ENCODE data around the gene MTERF2. TPM values are rescaled to one million over a fixed set of nuclear protein-coding genes. Genes with fewer than 3 reads are reported as not detected.

Gene MTERF2
- total and polyA plus RNA-seq, 4 donors, result 6.4 to 18.9 (median 13.7) TPM

- Histone ChIP-seq H3K4me1 (ENCODE audit: control insufficient read depth in 4 of 4, insufficient read depth in 4 of 4, low read length in 3 of 4) (peaks cover 6 to 10% (median 7%) of the 10 kb centered on the region in 4 donors), H3K27me3 (ENCODE audit: control insufficient read depth in 4 of 4, insufficient read depth in 4 of 4, low read length in 3 of 4) (no peaks in the 10 kb centered on the region), H3K4me3 (ENCODE audit: low read depth in 1 of 3, low read length in 3 of 3) (peak within 1 kb of the TSS; percentile 81 to 98 (median 90)), H3K9me3 (ENCODE audit: control insufficient read depth in 4 of 4, low read length in 3 of 4) (no peaks in the 10 kb centered on the region), H3K36me3 (ENCODE audit: control insufficient read depth in 4 of 4, insufficient read depth in 3 of 4, low read depth in 1 of 4, low read length in 3 of 4) (no peaks in the 10 kb centered on the region), H3K9ac (ENCODE audit: low read depth in 1 of 2, low read length in 2 of 2) (peak within 1 kb of the TSS; percentile 63 to 79), H3K27ac (ENCODE audit: low read depth in 1 of 2, low read length in 2 of 2) (peak within 1 kb of the TSS; percentile 93 to 95)
- TF ChIP-seq SP1 (IDR thresholded peaks at IDR 0.05) (peak; percentile 12), ZBTB33 (IDR thresholded peaks at IDR 0.05) (no peak), EGR1 (IDR thresholded peaks at IDR 0.05; ENCODE audit: low read depth in 2 of 2) (peak in 1 of 2 donors; percentile 47)
- DNase-seq (ENCODE audit: low spot score), result peak; percentile 87
- WGBS, result under 1% methylated on average over 88 of the region's 88 CpGs
These were observed 31.4 kb downstream of the MTERF2 start, which contains the start of gene TMEM263 for GRCh38 chr12:106955377-106956047. Gene TMEM263, plus strand, starts transcription at chr12:106955907. Its CDS starts 11,210 bp downstream, at chr12:106967117.

- WGBS, result 42% methylated on average over 36 of the region's 36 CpGs
- DNase-seq (ENCODE audit: low spot score), result peak; percentile 41
- Histone ChIP-seq H3K27me3 (ENCODE audit: control insufficient read depth in 4 of 4, insufficient read depth in 4 of 4, low read length in 3 of 4) (no peaks in the 10 kb centered on the region), H3K27ac (ENCODE audit: low read depth in 1 of 2, low read length in 2 of 2) (peak overlapping the region; percentile 93 to 95), H3K9me3 (ENCODE audit: control insufficient read depth in 4 of 4, low read length in 3 of 4) (no peaks in the 10 kb centered on the region), H3K4me1 (ENCODE audit: control insufficient read depth in 4 of 4, insufficient read depth in 4 of 4, low read length in 3 of 4) (peaks cover 3 to 10% (median 7%) of the 10 kb centered on the region in 4 donors), H3K9ac (ENCODE audit: low read depth in 1 of 2, low read length in 2 of 2) (peak overlapping the region; percentile 63 to 79), H3K36me3 (ENCODE audit: control insufficient read depth in 4 of 4, insufficient read depth in 3 of 4, low read depth in 1 of 4, low read length in 3 of 4) (no peaks in the 10 kb centered on the region), H3K4me3 (ENCODE audit: low read depth in 1 of 3, low read length in 3 of 3) (peak overlapping the region; percentile 22 to 98 (median 38))
- TF ChIP-seq FOXA1 (IDR thresholded peaks at IDR 0.05) (no peak), ZBTB33 (IDR thresholded peaks at IDR 0.05) (no peak), HNF4A (conservative IDR thresholded peaks at IDR 0.05) (peak in 1 of 2 donors; percentile 7), MAX (IDR thresholded peaks at IDR 0.05) (peak; percentile 17)
These were observed 32.2 kb downstream of the MTERF2 start for GRCh38 chr12:106954462-106955376.

GRCh38 chr12:106953352-106954250 lies 33.3 kb downstream of the MTERF2 start:
- no peak overlapping the region for H3K9ac ChIP-seq (ENCODE audit: low read depth in 1 of 2, low read length in 2 of 2)
- peaks cover 0 to 2% (median 0%) of the 10 kb centered on the region in 4 donors for H3K9me3 ChIP-seq (ENCODE audit: control insufficient read depth in 4 of 4, low read length in 3 of 4)
- WGBS, result 84% methylated on average over 12 of the region's 12 CpGs
- H3K27ac ChIP-seq (ENCODE audit: low read depth in 1 of 2, low read length in 2 of 2), result no peak overlapping the region
- peak overlapping the region in 1 of 3 donors; percentile 98 for H3K4me3 ChIP-seq (ENCODE audit: low read depth in 1 of 3, low read length in 3 of 3)
- no peaks in the 10 kb centered on the region for H3K27me3 ChIP-seq (ENCODE audit: control insufficient read depth in 4 of 4, insufficient read depth in 4 of 4, low read length in 3 of 4)
- peaks cover 0 to 10% (median 7%) of the 10 kb centered on the region in 4 donors for H3K4me1 ChIP-seq (ENCODE audit: control insufficient read depth in 4 of 4, insufficient read depth in 4 of 4, low read length in 3 of 4)
- DNase-seq (ENCODE audit: low spot score), result no peak
- H3K36me3 ChIP-seq (ENCODE audit: control insufficient read depth in 4 of 4, insufficient read depth in 3 of 4, low read depth in 1 of 4, low read length in 3 of 4), result no peaks in the 10 kb centered on the region
- no peak for TF ChIP-seq REST (IDR thresholded peaks at IDR 0.05)
- TF ChIP-seq SP1 (IDR thresholded peaks at IDR 0.05), result no peak
- TF ChIP-seq JUND (IDR thresholded peaks at IDR 0.05), result no peak
- TF ChIP-seq RAD21 (IDR thresholded peaks at IDR 0.05), result no peak
- TF ChIP-seq TAF1 (conservative IDR thresholded peaks at IDR 0.05), result no peak
- no peak for TF ChIP-seq FOXA1 (IDR thresholded peaks at IDR 0.05)
- TF ChIP-seq YY1 (IDR thresholded peaks at IDR 0.05), result no peak
- TF ChIP-seq HNF4A (conservative IDR thresholded peaks at IDR 0.05), result no peak
- TF ChIP-seq HNF4G (IDR thresholded peaks at IDR 0.05), result no peak
- TF ChIP-seq MAX (IDR thresholded peaks at IDR 0.05), result no peak

All from liver (tissue), 9 donors.